ENCODE data around the gene LDLRAD4. TPM values are rescaled to one million over a fixed set of nuclear protein-coding genes. Genes with fewer than 3 reads are reported as not detected.

The LDLRAD4 gene
- total and polyA plus RNA-seq, 5 donors from 2014 or later: 42.4 to 207 (median 49.8) TPM

GRCh38 chr18:13216092-13216582 lies 2.4 kb upstream of the LDLRAD4 start:
- H3K27ac Mint-ChIP-seq: peak overlapping the region; percentile 77 to 95 (median 93)

GRCh38 chr18:13216711-13217465 lies 1.7 kb upstream of the LDLRAD4 start:
- Mint-ChIP-seq H3K27me3 (peaks cover 12% of the 10 kb centered on the region), H3K27ac (peak overlapping the region; percentile 77 to 95 (median 93)), H3K9me3 (no peaks in the 10 kb centered on the region), H3K4me3 (peak overlapping the region; percentile 90 to 97 (median 96)), H3K36me3 (no peaks in the 10 kb centered on the region), H3K4me1 (peaks cover 8 to 39% (median 27%) of the 10 kb centered on the region in 4 donors)
- H3K27me3 ChIP-seq (ENCODE audit: control insufficient read depth, insufficient read depth, low read length): peaks cover 6% of the 10 kb centered on the region
- peak overlapping the region; percentile 81 for H3K4me3 ChIP-seq (ENCODE audit: low read depth, low read length)
- ATAC-seq (ENCODE audit: low read depth in 2 of 2) (peak; percentile 56 to 62), DNase-seq (peak; percentile 38 to 56 (median 49))
- no peaks in the 10 kb centered on the region for H3K36me3 ChIP-seq (ENCODE audit: control insufficient read depth, insufficient read depth, low read length)
- H3K9me3 ChIP-seq (ENCODE audit: control insufficient read depth in 2 of 2, low read length in 2 of 2): no peaks in the 10 kb centered on the region
- H3K27ac ChIP-seq (ENCODE audit: insufficient read depth, low read length, poor library complexity, severe bottlenecking): peak overlapping the region; percentile 6
- H3K4me1 ChIP-seq (ENCODE audit: control insufficient read depth, insufficient read depth, low read length, poor library complexity, severe bottlenecking): peaks cover 28% of the 10 kb centered on the region

More at GRCh38 chr18:13216092-13216582, 2.4 kb upstream of the LDLRAD4 start:
- H3K27me3 ChIP-seq (ENCODE audit: control insufficient read depth, insufficient read depth, low read length): peaks cover 6% of the 10 kb centered on the region
- no peaks in the 10 kb centered on the region for H3K9me3 Mint-ChIP-seq
- peaks cover 8 to 38% (median 23%) of the 10 kb centered on the region in 4 donors for H3K4me1 Mint-ChIP-seq
- H3K36me3 Mint-ChIP-seq: no peaks in the 10 kb centered on the region
- peaks cover 28% of the 10 kb centered on the region for H3K4me1 ChIP-seq (ENCODE audit: control insufficient read depth, insufficient read depth, low read length, poor library complexity, severe bottlenecking)
- H3K27me3 Mint-ChIP-seq: peaks cover 12% of the 10 kb centered on the region
- DNase-seq: peak; percentile 29 to 75 (median 66)
- no peaks in the 10 kb centered on the region for H3K36me3 ChIP-seq (ENCODE audit: control insufficient read depth, insufficient read depth, low read length)
- no peaks in the 10 kb centered on the region for H3K9me3 ChIP-seq (ENCODE audit: control insufficient read depth in 2 of 2, low read length in 2 of 2)
- peak overlapping the region; percentile 90 to 97 (median 96) for H3K4me3 Mint-ChIP-seq
- peak; percentile 65 for ATAC-seq (ENCODE audit: low read depth in 2 of 2)
- peak overlapping the region; percentile 81 for H3K4me3 ChIP-seq (ENCODE audit: low read depth, low read length)
- peak overlapping the region; percentile 6 for H3K27ac ChIP-seq (ENCODE audit: insufficient read depth, low read length, poor library complexity, severe bottlenecking)

DNA sequence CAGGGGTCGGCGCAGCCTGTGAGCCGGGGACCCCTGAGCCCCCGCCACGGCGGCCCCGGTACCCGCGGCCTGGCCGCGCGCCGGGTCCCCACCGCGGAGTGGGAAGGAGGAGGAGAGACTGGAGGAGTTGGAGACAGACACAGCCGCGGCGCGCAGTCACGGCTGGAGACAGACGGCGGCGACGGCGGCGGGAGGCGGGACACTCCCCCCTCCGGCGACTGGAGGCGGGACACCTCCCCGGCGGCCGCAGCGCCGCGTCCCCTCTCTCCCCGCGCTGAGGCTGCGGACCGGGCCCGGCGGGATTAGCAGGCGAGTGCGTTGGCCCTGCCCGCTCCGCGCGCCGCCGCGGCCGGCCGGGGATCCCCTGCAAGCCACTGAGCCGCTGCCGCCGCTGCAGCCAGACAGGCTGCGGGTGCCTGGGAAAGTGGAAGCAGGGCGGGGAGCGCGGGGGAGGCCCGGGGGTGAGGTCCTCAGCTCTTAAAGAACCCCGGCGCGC lies 1.0 kb upstream of the LDLRAD4 start:
- Histone ChIP-seq H3K4me1 (ENCODE audit: control insufficient read depth, insufficient read depth, low read length, poor library complexity, severe bottlenecking) (peaks cover 28% of the 10 kb centered on the region), H3K36me3 (ENCODE audit: control insufficient read depth, insufficient read depth, low read length) (no peaks in the 10 kb centered on the region), H3K9me3 (ENCODE audit: control insufficient read depth in 2 of 2, low read length in 2 of 2) (no peaks in the 10 kb centered on the region), H3K4me3 (ENCODE audit: low read depth, low read length) (no peak overlapping the region), H3K27ac (ENCODE audit: insufficient read depth, low read length, poor library complexity, severe bottlenecking) (peak overlapping the region; percentile 11), H3K27me3 (ENCODE audit: control insufficient read depth, insufficient read depth, low read length) (peaks cover 6% of the 10 kb centered on the region)
- Mint-ChIP-seq H3K27ac (no peak overlapping the region), H3K9me3 (no peaks in the 10 kb centered on the region), H3K4me3 (peak overlapping the region in 1 of 4 donors; percentile 41), H3K27me3 (peaks cover 8% of the 10 kb centered on the region), H3K36me3 (no peaks in the 10 kb centered on the region), H3K4me1 (peaks cover 8 to 39% (median 27%) of the 10 kb centered on the region in 4 donors)
- DNase-seq (peak; percentile 52 to 62 (median 55)), ATAC-seq (ENCODE audit: low read depth in 2 of 2) (peak; percentile 29 to 38)

- Histone ChIP-seq H3K27me3 (ENCODE audit: control insufficient read depth, insufficient read depth, low read length) (peaks cover 6% of the 10 kb centered on the region), H3K4me1 (ENCODE audit: control insufficient read depth, insufficient read depth, low read length, poor library complexity, severe bottlenecking) (peaks cover 28% of the 10 kb centered on the region), H3K9me3 (ENCODE audit: control insufficient read depth in 2 of 2, low read length in 2 of 2) (no peaks in the 10 kb centered on the region), H3K36me3 (ENCODE audit: control insufficient read depth, insufficient read depth, low read length) (no peaks in the 10 kb centered on the region), H3K27ac (ENCODE audit: insufficient read depth, low read length, poor library complexity, severe bottlenecking) (peak overlapping the region; percentile 33), H3K4me3 (ENCODE audit: low read depth, low read length) (no peak overlapping the region)
- Mint-ChIP-seq H3K27me3 (peaks cover 6% of the 10 kb centered on the region), H3K4me1 (peaks cover 8 to 43% (median 27%) of the 10 kb centered on the region in 4 donors), H3K4me3 (peak overlapping the region; percentile 33 to 89 (median 77)), H3K36me3 (no peaks in the 10 kb centered on the region), H3K9me3 (no peaks in the 10 kb centered on the region), H3K27ac (no peak overlapping the region)
- ATAC-seq (ENCODE audit: low read depth in 2 of 2) (no peak), DNase-seq (peak in 1 of 3 donors; percentile 14)
These were observed 591 bp upstream of the LDLRAD4 start for GRCh38 chr18:13217971-13218367.

DNA sequence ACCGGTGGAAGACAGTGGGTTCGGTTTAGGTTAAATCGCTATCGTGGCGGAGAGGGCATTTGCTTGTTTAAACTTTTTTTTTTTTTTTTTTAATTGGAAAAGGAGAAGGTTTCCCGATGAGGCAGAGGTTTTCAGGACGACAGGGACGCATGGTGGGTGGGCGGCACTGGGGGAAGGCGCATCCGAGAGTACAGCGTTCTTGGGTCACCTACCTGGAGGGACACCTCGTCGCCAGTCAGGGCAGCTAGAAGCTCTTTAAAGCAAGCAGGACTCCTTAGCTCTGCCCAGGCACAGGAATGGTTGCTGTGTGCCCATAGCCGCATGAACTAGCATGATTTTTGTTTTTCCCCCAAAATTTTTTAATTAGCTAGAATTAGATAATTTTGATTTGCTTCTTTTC lies 437 bp downstream of the LDLRAD4 start:
- peaks cover 28% of the 10 kb centered on the region for H3K4me1 ChIP-seq (ENCODE audit: control insufficient read depth, insufficient read depth, low read length, poor library complexity, severe bottlenecking)
- no peaks in the 10 kb centered on the region for H3K36me3 ChIP-seq (ENCODE audit: control insufficient read depth, insufficient read depth, low read length)
- Mint-ChIP-seq H3K4me3 (peak overlapping the region; percentile 82 to 95 (median 88)), H3K36me3 (no peaks in the 10 kb centered on the region), H3K27me3 (peaks cover 6% of the 10 kb centered on the region), H3K27ac (peak overlapping the region; percentile 0 to 66 (median 59)), H3K4me1 (peaks cover 8 to 47% (median 27%) of the 10 kb centered on the region in 4 donors), H3K9me3 (no peaks in the 10 kb centered on the region)
- H3K4me3 ChIP-seq (ENCODE audit: low read depth, low read length): peak overlapping the region; percentile 57
- H3K27me3 ChIP-seq (ENCODE audit: control insufficient read depth, insufficient read depth, low read length): peaks cover 6% of the 10 kb centered on the region
- peak overlapping the region; percentile 26 for H3K27ac ChIP-seq (ENCODE audit: insufficient read depth, low read length, poor library complexity, severe bottlenecking)
- no peaks in the 10 kb centered on the region for H3K9me3 ChIP-seq (ENCODE audit: control insufficient read depth in 2 of 2, low read length in 2 of 2)
- DNase-seq (no peak), ATAC-seq (ENCODE audit: low read depth in 2 of 2) (no peak)

GRCh38 chr18:13219593-13220159 lies 1.1 kb downstream of the LDLRAD4 start:
- H3K4me1 ChIP-seq (ENCODE audit: control insufficient read depth, insufficient read depth, low read length, poor library complexity, severe bottlenecking): peaks cover 28% of the 10 kb centered on the region
- no peaks in the 10 kb centered on the region for H3K36me3 Mint-ChIP-seq
- peak overlapping the region; percentile 57 for H3K4me3 ChIP-seq (ENCODE audit: low read depth, low read length)
- no peaks in the 10 kb centered on the region for H3K36me3 ChIP-seq (ENCODE audit: control insufficient read depth, insufficient read depth, low read length)
- ATAC-seq (ENCODE audit: low read depth in 2 of 2) (no peak), DNase-seq (peak in 1 of 3 donors; percentile 10)
- H3K9me3 ChIP-seq (ENCODE audit: control insufficient read depth in 2 of 2, low read length in 2 of 2): no peaks in the 10 kb centered on the region
- peak overlapping the region in 2 of 3 donors; percentile 59 to 66 for H3K27ac Mint-ChIP-seq
- H3K9me3 Mint-ChIP-seq: no peaks in the 10 kb centered on the region
- H3K4me1 Mint-ChIP-seq: peaks cover 8 to 47% (median 27%) of the 10 kb centered on the region in 4 donors
- H3K4me3 Mint-ChIP-seq: peak overlapping the region; percentile 82 to 95 (median 88)
- H3K27ac ChIP-seq (ENCODE audit: insufficient read depth, low read length, poor library complexity, severe bottlenecking): no peak overlapping the region
- H3K27me3 ChIP-seq (ENCODE audit: control insufficient read depth, insufficient read depth, low read length): peaks cover 6% of the 10 kb centered on the region
- no peaks in the 10 kb centered on the region for H3K27me3 Mint-ChIP-seq

- peaks cover 8 to 45% (median 27%) of the 10 kb centered on the region in 4 donors for H3K4me1 Mint-ChIP-seq
- DNase-seq (no peak), ATAC-seq (ENCODE audit: low read depth in 2 of 2) (no peak)
- Histone ChIP-seq H3K27me3 (ENCODE audit: control insufficient read depth, insufficient read depth, low read length) (peaks cover 3% of the 10 kb centered on the region), H3K4me1 (ENCODE audit: control insufficient read depth, insufficient read depth, low read length, poor library complexity, severe bottlenecking) (peaks cover 28% of the 10 kb centered on the region), H3K9me3 (ENCODE audit: control insufficient read depth in 2 of 2, low read length in 2 of 2) (no peaks in the 10 kb centered on the region), H3K27ac (ENCODE audit: insufficient read depth, low read length, poor library complexity, severe bottlenecking) (no peak overlapping the region), H3K4me3 (ENCODE audit: low read depth, low read length) (peak overlapping the region; percentile 57), H3K36me3 (ENCODE audit: control insufficient read depth, insufficient read depth, low read length) (no peaks in the 10 kb centered on the region)
- no peaks in the 10 kb centered on the region for H3K27me3 Mint-ChIP-seq
- peak overlapping the region in 2 of 3 donors; percentile 66 to 68 for H3K27ac Mint-ChIP-seq
- peak overlapping the region; percentile 1 to 89 (median 48) for H3K4me3 Mint-ChIP-seq
- no peaks in the 10 kb centered on the region for H3K9me3 Mint-ChIP-seq
- H3K36me3 Mint-ChIP-seq: no peaks in the 10 kb centered on the region
These were observed 1.9 kb downstream of the LDLRAD4 start for GRCh38 chr18:13220361-13220991.
